Measurements from ENCODE around the gene INSR.

The INSR gene

GRCh38 chr19:7182489-7182888 lies 111.7 kb downstream of the INSR start:
- no peak overlapping the region; the same call in 1 of the 2 replicates for H3K4me3 ChIP-seq (ENCODE audit: low read depth, low read length)
- TF ChIP-seq CTCF (IDR thresholded peaks at IDR 0.05; ENCODE audit: low read depth, low read length, missing control alignments), result no peak
- no peak for DNase-seq (ENCODE audit: low read depth)

GRCh38 chr19:7179917-7180306 lies 114.3 kb downstream of the INSR start:
- no peak for TF ChIP-seq CTCF (IDR thresholded peaks at IDR 0.05; ENCODE audit: low read depth, low read length, missing control alignments)
- DNase-seq (ENCODE audit: low read depth), result no peak
- no peak overlapping the region for H3K4me3 ChIP-seq (ENCODE audit: low read depth, low read length)

GRCh38 chr19:7177926-7178325 lies 116.3 kb downstream of the INSR start:
- DNase-seq (ENCODE audit: low read depth), result no peak
- no peak for TF ChIP-seq CTCF (IDR thresholded peaks at IDR 0.05; ENCODE audit: low read depth, low read length, missing control alignments)
- H3K4me3 ChIP-seq (ENCODE audit: low read depth, low read length), result no peak overlapping the region

GRCh38 chr19:7176792-7177191 lies 117.4 kb downstream of the INSR start:
- DNase-seq (ENCODE audit: low read depth), result no peak
- no peak for TF ChIP-seq CTCF (IDR thresholded peaks at IDR 0.05; ENCODE audit: low read depth, low read length, missing control alignments)
- no peak overlapping the region for H3K4me3 ChIP-seq (ENCODE audit: low read depth, low read length)

GRCh38 chr19:7172794-7173193 lies 121.4 kb downstream of the INSR start:
- no peak for TF ChIP-seq CTCF (IDR thresholded peaks at IDR 0.05; ENCODE audit: low read depth, low read length, missing control alignments)
- no peak overlapping the region for H3K4me3 ChIP-seq (ENCODE audit: low read depth, low read length)
- no peak for DNase-seq (ENCODE audit: low read depth)

- no peak overlapping the region for H3K4me3 ChIP-seq (ENCODE audit: low read depth, low read length)
- TF ChIP-seq CTCF (IDR thresholded peaks at IDR 0.05; ENCODE audit: low read depth, low read length, missing control alignments), result no peak
- DNase-seq (ENCODE audit: low read depth), result no peak
These were observed 123.2 kb downstream of the INSR start for GRCh38 chr19:7170983-7171382.

GRCh38 chr19:7168941-7169340 lies 125.3 kb downstream of the INSR start:
- no peak for TF ChIP-seq CTCF (IDR thresholded peaks at IDR 0.05; ENCODE audit: low read depth, low read length, missing control alignments)
- DNase-seq (ENCODE audit: low read depth), result no peak
- no peak overlapping the region for H3K4me3 ChIP-seq (ENCODE audit: low read depth, low read length)
